ENCODE data around the gene FRMPD1.
"Not testable (repeated sequence)": the region's sequence is repeated elsewhere in the genome, so short reads cannot be mapped to it uniquely, and the experiment has no call there.

Gene FRMPD1

DNA sequence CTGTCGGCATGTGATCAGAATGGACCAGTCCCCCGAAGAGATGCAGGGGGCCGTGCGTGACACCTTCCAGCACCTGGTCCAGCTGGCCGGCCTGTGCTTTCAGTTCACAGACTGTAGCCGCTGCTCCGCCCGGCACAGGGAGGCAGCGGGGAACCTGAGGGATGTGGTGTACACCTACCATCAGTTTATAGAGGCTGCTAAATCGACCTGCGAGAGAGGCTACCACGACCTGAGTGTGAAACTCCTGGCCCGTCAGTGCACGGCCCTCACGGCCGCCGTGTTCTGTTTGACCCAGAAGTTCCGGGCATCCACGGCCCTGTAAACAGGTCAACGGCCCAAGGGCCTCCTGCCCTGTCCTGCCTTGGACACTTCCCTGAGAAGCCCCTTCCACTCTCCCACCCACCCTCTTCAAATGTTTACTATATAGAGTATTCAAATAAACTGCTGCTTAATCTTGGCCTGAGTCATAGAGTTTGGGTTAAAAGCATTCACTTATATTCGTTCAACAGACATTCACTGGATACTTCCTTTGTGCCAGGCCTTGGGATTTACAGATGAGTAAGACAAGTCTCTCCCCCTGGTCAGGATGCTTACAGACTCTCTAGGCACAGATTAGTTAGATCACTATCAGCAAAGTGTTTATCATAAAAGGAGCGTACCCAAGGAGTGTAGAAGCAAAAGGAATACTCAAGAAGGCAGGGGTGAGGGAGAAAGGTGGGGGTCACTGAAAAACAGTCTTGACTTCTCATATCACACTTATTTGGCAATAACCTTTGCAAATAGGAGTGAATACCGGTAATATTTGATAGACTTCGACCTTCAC is 95.9 kb downstream of the FRMPD1 start:
- in situ Hi-C loops (cut with HindIII; ENCODE audit: low sequenced_read_pairs): loop anchor here (25.0 kb wide), 2 partner anchors 366 to 641 kb away; partner anchors contain the start of gene ALDH1B1
- no peak for DNase-seq (ENCODE audit: low read depth)
- TF ChIP-seq, protein P1, sequence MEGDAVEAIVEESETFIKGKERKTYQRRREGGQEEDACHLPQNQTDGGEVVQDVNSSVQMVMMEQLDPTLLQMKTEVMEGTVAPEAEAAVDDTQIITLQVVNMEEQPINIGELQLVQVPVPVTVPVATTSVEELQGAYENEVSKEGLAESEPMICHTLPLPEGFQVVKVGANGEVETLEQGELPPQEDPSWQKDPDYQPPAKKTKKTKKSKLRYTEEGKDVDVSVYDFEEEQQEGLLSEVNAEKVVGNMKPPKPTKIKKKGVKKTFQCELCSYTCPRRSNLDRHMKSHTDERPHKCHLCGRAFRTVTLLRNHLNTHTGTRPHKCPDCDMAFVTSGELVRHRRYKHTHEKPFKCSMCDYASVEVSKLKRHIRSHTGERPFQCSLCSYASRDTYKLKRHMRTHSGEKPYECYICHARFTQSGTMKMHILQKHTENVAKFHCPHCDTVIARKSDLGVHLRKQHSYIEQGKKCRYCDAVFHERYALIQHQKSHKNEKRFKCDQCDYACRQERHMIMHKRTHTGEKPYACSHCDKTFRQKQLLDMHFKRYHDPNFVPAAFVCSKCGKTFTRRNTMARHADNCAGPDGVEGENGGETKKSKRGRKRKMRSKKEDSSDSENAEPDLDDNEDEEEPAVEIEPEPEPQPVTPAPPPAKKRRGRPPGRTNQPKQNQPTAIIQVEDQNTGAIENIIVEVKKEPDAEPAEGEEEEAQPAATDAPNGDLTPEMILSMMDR (IDR thresholded peaks at IDR 0.05; ENCODE audit: low read depth, low read length, missing control alignments): no peak
- H3K4me3 ChIP-seq (ENCODE audit: low read depth, low read length): no peak overlapping the region

DNA sequence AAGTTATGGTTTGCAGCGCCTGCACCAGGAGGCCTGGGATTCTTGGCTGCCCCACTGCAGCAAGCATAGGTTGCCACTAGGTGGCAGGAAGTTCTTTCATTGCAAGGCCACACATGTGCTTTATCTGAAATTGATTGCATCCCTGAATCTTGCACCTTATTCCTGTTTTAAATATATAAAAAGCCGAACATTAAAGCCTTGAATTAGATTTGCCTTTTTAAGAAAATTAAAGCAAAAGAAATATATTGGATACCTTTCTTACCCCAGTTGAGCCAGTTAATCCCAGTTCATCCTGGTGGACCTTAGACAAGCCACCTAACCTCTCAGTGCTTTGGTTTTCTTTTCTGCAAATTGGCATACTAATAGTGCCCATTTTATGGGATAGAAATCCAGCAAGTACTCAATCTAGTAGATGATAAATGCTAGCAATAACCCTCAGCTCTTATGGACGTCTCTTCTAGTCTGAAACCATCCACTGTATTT is 96.6 kb downstream of the FRMPD1 start:
- peak; percentile 46 for DNase-seq (ENCODE audit: low read depth)
- in situ Hi-C loops (cut with HindIII; ENCODE audit: low sequenced_read_pairs): loop anchor here (25.0 kb wide), 2 partner anchors 365 to 640 kb away; partner anchors contain the start of gene ALDH1B1
- TF ChIP-seq, protein P1 (IDR thresholded peaks at IDR 0.05; ENCODE audit: low read depth, low read length, missing control alignments): peak; percentile 97

DNA sequence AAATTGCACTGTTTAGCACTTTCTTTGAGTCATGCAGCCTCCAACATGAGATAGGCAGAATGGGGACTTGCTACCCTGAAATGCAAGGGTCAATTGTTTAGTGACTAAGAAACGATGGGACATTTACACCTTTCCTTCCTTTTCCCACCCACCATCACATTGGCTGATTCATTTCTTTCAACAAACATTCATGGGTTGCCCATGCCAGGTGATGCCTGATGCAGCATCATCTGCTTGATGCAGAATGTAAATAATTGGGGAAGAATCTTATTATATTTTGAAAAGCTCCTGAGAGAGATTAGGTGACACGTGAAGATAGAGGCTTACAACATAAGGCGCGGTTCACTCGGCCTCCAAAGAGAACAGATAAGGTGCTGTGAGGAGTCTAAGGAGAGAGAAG is 98.4 kb downstream of the FRMPD1 start:
- TF ChIP-seq, protein P1 (IDR thresholded peaks at IDR 0.05; ENCODE audit: low read depth, low read length, missing control alignments): no peak
- H3K4me3 ChIP-seq (ENCODE audit: low read depth, low read length): no peak overlapping the region
- no peak for DNase-seq (ENCODE audit: low read depth)
- in situ Hi-C loops (cut with HindIII; ENCODE audit: low sequenced_read_pairs): loop anchor here (25.0 kb wide), 2 partner anchors 363 to 638 kb away; partner anchors contain the start of gene ALDH1B1

More for the DNA sequence above, 96.6 kb downstream of the FRMPD1 start:
- no peak overlapping the region for H3K4me3 ChIP-seq (ENCODE audit: low read depth, low read length)

DNA sequence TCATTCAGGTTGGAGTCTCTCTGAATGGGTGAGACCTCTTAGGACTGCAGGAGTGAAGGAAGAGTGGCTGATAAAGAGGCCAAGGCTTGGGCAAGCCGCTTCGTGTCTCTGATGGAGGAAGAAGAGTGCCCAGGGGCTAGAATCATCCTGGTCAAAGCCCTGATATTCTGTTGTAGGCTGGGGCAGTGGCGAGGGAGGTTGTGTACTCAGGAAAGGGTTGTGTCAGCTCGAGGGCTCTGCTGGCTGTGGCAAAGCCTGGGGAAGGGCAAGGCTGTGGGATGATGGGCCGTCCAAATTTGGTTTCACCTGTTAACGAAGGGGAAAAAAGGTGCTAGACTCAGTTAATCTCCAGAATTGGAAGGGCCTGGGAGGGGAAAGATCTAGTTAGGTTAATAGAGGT is 100.4 kb downstream of the FRMPD1 start:
- no peak for DNase-seq (ENCODE audit: low read depth)
- in situ Hi-C loops (cut with HindIII; ENCODE audit: low sequenced_read_pairs): no loop called here
- no peak overlapping the region for H3K4me3 ChIP-seq (ENCODE audit: low read depth, low read length)
- TF ChIP-seq, protein P1 (IDR thresholded peaks at IDR 0.05; ENCODE audit: low read depth, low read length, missing control alignments): no peak

DNA sequence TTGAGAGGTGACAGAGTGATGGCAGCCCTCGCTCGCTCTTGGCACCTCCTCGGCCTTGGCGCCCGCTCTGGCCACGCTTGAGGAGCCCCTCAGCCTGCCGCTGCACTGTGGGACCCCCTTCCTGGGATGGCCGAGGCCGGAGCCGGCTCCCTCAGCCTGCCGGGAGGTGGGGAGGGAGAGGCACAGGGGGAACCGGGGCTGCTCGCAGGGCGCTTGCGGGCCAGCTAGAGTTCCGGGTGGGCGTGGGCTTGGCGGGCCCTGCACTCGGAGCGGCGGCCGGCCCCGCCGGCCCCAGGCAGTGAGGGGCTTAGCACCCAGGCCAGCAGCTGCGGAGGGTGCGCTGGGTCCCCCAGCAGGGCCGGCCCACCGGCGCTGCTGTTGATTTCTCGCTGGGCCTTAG is 101.0 kb downstream of the FRMPD1 start:
- DNase-seq (ENCODE audit: low read depth); in situ Hi-C loops (cut with HindIII; ENCODE audit: low sequenced_read_pairs); H3K4me3 ChIP-seq (ENCODE audit: low read depth, low read length): not testable (repeated sequence)

DNA sequence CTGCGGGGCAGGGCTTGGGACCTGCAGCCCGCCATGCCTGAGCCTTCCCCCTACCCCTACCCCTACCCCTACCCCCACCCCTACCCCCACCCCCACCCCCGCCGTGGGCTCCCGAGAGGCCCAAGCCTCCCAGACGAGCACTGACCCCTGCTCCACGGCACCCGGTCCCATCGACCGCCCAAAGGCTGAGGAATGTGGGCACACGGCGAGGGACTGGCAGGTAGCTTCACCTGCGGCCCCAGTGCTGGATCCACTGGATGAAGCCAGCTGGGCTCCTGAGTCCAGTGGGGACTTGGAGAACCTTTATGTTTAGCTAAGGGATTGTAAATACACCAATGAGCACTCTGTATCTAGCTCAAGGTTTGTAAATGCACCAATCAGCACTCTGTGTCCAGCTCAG is 101.4 kb downstream of the FRMPD1 start:
- H3K4me3 ChIP-seq (ENCODE audit: low read depth, low read length); DNase-seq (ENCODE audit: low read depth); in situ Hi-C loops (cut with HindIII; ENCODE audit: low sequenced_read_pairs): not testable (repeated sequence)

DNA sequence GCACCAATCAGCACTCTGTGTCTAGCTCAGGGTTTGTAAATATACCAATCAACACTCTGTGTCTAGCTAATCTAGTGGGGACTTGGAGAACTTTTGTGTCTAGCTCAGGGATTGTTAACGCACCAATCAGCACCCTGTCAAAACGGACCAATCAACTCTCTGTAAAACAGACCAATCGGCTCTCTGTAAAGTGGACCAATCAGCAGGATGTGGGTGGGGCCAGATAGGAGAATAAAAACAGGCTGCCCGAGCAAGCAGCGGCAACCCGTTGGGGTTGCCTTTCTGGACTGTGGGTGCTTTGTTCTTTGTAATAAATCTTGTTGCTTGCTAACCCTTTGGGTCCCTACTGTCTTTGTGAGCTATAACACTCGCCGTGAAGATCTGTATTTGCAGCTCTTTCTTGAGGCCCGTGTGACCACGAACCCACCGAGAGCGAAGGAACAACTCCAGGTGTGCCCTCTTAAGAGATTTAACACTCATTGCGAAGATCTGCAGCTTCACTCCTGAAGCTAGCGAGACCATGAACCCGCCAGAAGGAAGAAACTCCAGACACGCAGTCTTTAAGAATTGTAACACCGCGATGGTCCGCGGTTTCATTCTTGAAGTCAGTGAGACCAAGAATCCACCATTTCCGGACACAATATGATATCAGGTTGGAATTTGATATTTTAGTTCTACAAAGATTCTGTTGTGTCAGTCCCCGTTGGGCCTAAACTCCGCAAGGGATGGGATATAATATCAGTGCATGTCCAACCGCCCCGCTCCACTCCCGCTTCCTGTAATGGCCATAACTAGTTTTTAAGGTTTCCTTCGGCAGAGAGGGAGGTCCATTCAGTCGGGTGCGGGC is 102.1 kb downstream of the FRMPD1 start:
- TF ChIP-seq, protein P1 (IDR thresholded peaks at IDR 0.05; ENCODE audit: low read depth, low read length, missing control alignments): no peak
- in situ Hi-C loops (cut with HindIII; ENCODE audit: low sequenced_read_pairs): no loop called here
- DNase-seq (ENCODE audit: low read depth): no peak
- peak overlapping the region; percentile 84 for H3K4me3 ChIP-seq (ENCODE audit: low read depth, low read length)

Measured in astrocyte of the cerebellum (primary cell).